NB4 (cell line): ENCODE results near the gene UPK1B.
A peak's percentile ranks its signal among the peaks of the same experiment; 100 is the strongest.

Experiments
- DNase-seq: peaks from one replicate; pipeline ENCODE4 v3.0.0; 2010; ENCODE audit warnings: low read depth
- H3K4me3 ChIP-seq: one replicate; pipeline ENCODE4 v1.5.1; 2011; ENCODE audit warnings: mild to moderate bottlenecking, low read depth, low read length, moderate library complexity
- CTCF ChIP-seq: IDR thresholded peaks from one replicate; pipeline ENCODE4 v1.5.1; 2012; ENCODE audit warnings: low read depth, low read length
- MAX ChIP-seq: IDR thresholded peaks from 2 replicates; pipeline ENCODE4 v1.6.1; 2011; ENCODE audit warnings: low read depth, low read length
- MYC ChIP-seq: IDR thresholded peaks from 2 replicates; pipeline ENCODE4 v1.6.1; 2011; ENCODE audit warnings: low read depth, low read length
- POLR2A ChIP-seq: IDR thresholded peaks from 2 replicates; pipeline ENCODE4 v1.6.1; 2011; ENCODE audit warnings: mild to moderate bottlenecking; ENCODE audit not compliant: insufficient read length; ENCODE audit errors: extremely low read depth

The UPK1B gene

GRCh38 chr3:119145128-119145499, 28.3 kb upstream of the UPK1B start:
- H3K4me3 ChIP-seq, result no peak overlapping the region
- no peak for DNase-seq
- no peak for TF ChIP-seq MYC
- no peak for TF ChIP-seq POLR2A
- no peak for TF ChIP-seq MAX
- TF ChIP-seq CTCF, result no peak

GRCh38 chr3:119145500-119146167, 27.8 kb upstream of the UPK1B start, which contains the start of gene TEX55:
TSS of gene TEX55 (plus strand) at chr3:119146165. CDS start at chr3:119146190, 25 bp downstream.
- H3K4me3 ChIP-seq, result no peak within 1 kb of the TSS
- TF ChIP-seq POLR2A (no peak), MAX (no peak), MYC (no peak), CTCF (peak; percentile 62)
- peak; percentile 40 for DNase-seq

GRCh38 chr3:119146578-119147375, 26.6 kb upstream of the UPK1B start:
- no peak for DNase-seq
- no peak for TF ChIP-seq MAX
- TF ChIP-seq POLR2A, result no peak
- no peak for TF ChIP-seq MYC
- TF ChIP-seq CTCF, result no peak
- no peak overlapping the region for H3K4me3 ChIP-seq

GRCh38 chr3:119147494-119147893, 25.9 kb upstream of the UPK1B start:
- TF ChIP-seq MYC (no peak), POLR2A (no peak), MAX (no peak), CTCF (no peak)
- no peak for DNase-seq
- no peak overlapping the region for H3K4me3 ChIP-seq

- no peak overlapping the region for H3K4me3 ChIP-seq
- TF ChIP-seq CTCF (no peak), MAX (no peak), POLR2A (no peak), MYC (no peak)
- DNase-seq, result no peak
These were observed 24.8 kb upstream of the UPK1B start for GRCh38 chr3:119148493-119149180.
